Panc1 (cell line): ENCODE results near the gene LARP1. TPM values are rescaled to one million over a fixed set of nuclear protein-coding genes. Genes with fewer than 3 reads are reported as not detected.

ENCODE experiments used
- ATAC-seq: fragments of 200-7000 bp; cut with Tn5 transposase; 2 replicates; pipeline ENCODE4 v1.9.1; 2020; ENCODE audit warnings: mild to moderate bottlenecking, moderate library complexity
- BruUV-seq: library from RNA; stranded (reverse); fragments of 400-500 nt; replicated peaks from 2 replicates; lab custom pipeline; 2021; lab: Mats Ljungman, UMichigan
- CTCF ChIA-PET: fragments of 300-600 bp; sonication (Branson Sonifier 250); formaldehyde crosslinking; loops from one replicate; lab custom pipeline; 2022; ENCODE audit warnings: antibody characterized with exemption; lab: Charles Lee
- POLR2A ChIA-PET: fragments of 300-600 bp; sonication (Branson Sonifier 250); formaldehyde crosslinking; loops from one replicate; lab custom pipeline; 2022; ENCODE audit warnings: antibody characterized with exemption; lab: Charles Lee
- DNase-seq: peaks from one replicate; pipeline ENCODE4 v3.0.0-alpha.2; 2010; ENCODE audit warnings: low read depth, low spot score
- H3K27ac ChIP-seq: 2 replicates; pipeline ENCODE4 v1.5.1; 2011; ENCODE audit warnings: mild to moderate bottlenecking, low read length, inconsistent platforms
- H3K27me3 ChIP-seq: fragments of 200-500 bp; sonication (Bioruptor generic); 2 replicates; pipeline ENCODE4 v1.6.0; 2014; ENCODE audit warnings: low read length, inconsistent platforms; ENCODE audit not compliant: control insufficient read depth, insufficient read depth
- H3K36me3 ChIP-seq: fragments of 200-500 bp; sonication (Bioruptor generic); 2 replicates; pipeline ENCODE4 v1.5.1; 2014; ENCODE audit warnings: inconsistent platforms, mild to moderate bottlenecking, low read length, moderate library complexity; ENCODE audit not compliant: control insufficient read depth, insufficient read depth
- H3K4me1 ChIP-seq: 2 replicates; pipeline ENCODE4 v1.5.1; 2011; ENCODE audit warnings: inconsistent platforms, mild to moderate bottlenecking, low read length, moderate library complexity; ENCODE audit not compliant: control insufficient read depth, insufficient read depth
- H3K4me3 ChIP-seq, 2 experiments: 2 replicates each; pipeline ENCODE4 v1.5.1; 2011 to 2012; ENCODE audit warnings: low read depth in 2 of 2, low read length in 2 of 2, mild to moderate bottlenecking in 2 of 2, inconsistent platforms in 1 of 2, moderate library complexity in 1 of 2
- H3K9me3 ChIP-seq: fragments of 200-500 bp; sonication (Bioruptor generic); 2 replicates; pipeline ENCODE4 v1.5.1; 2014; ENCODE audit warnings: low read depth, mild to moderate bottlenecking, inconsistent platforms, low read length, moderate library complexity; ENCODE audit not compliant: control insufficient read depth, insufficient read depth
- CTCF ChIP-seq: fragments of 450-650 bp; IDR thresholded peaks from 2 replicates; pipeline ENCODE4 v1.5.1; 2017; ENCODE audit warnings: mild to moderate bottlenecking
- POLR2AphosphoS5 ChIP-seq: IDR thresholded peaks from 2 replicates; pipeline ENCODE4 v1.6.1; 2012; ENCODE audit warnings: mild to moderate bottlenecking, low read depth, low read length, moderate library complexity
- REST ChIP-seq, 2 experiments: IDR thresholded peaks; 2 replicates each; pipeline ENCODE4 v1.6.1; 2011 to 2012; ENCODE audit warnings: low read depth in 2 of 2, control low read depth in 1 of 2, low read length in 1 of 2, mild to moderate bottlenecking in 1 of 2, moderate library complexity in 1 of 2; ENCODE audit not compliant: insufficient read depth in 1 of 2
- SIN3A ChIP-seq: IDR thresholded peaks from 2 replicates; pipeline ENCODE4 v1.6.1; 2012; ENCODE audit warnings: low read depth, mild to moderate bottlenecking, low read length, moderate library complexity, borderline replicate concordance; ENCODE audit not compliant: insufficient read depth
- TCF7L2 ChIP-seq: IDR thresholded peaks from 2 replicates; pipeline ENCODE4 v1.6.1; 2011; ENCODE audit warnings: mild to moderate bottlenecking, low read depth, low read length, inconsistent platforms
- in situ Hi-C: cut with HindIII; loops from 2 replicates; pipeline ENCODE4 v1.10.0; 2016; ENCODE audit warnings: low sequenced_read_pairs, low pct_unique_long_range_greater_than_20kb
- intact Hi-C: fragments of 100-400 bp; cut with micrococcal nuclease; formaldehyde crosslinking; loops from one replicate; pipeline ENCODE4 v1.10.0; 2022; ENCODE audit not compliant: unreplicated experiment
- total RNA-seq: library from RNA; stranded (reverse); gene quantifications from one replicate; pipeline ENCODE4 v1.2.1, GENCODE V29; 2021; ENCODE audit not compliant: unreplicated experiment

Gene LARP1
- total RNA-seq, 1 experiment from 2014 or later, result 325 TPM

DNA sequence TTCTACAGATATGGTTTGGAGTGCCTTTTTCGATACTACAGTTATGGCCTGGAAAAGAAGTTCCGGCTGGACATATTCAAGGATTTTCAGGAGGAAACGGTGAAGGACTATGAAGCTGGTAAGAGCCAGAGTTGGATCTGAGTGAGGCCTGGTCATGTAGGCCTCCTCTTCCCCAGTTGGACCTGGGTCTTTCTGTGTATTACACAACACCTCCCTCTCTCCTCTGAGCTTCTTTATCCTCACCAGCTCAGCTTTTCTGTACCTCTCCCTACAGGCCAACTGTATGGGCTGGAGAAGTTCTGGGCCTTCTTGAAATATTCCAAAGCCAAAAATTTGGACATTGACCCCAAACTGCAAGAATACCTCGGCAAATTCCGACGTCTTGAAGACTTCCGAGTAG lies 56.1 kb downstream of the LARP1 start:
- H3K4me1 ChIP-seq, result no peaks in the 10 kb centered on the region
- H3K27ac ChIP-seq, result no peak overlapping the region
- in situ Hi-C loops, result no loop called here
- intact Hi-C loops, result loop anchor here (5.0 kb wide), 1 partner anchor 159 kb away; no protein-coding TSS in a partner anchor
- H3K4me3 ChIP-seq, result no peak overlapping the region
- POLR2A ChIA-PET, result no interaction called here
- no TSS peak for BruUV-seq
- no peaks in the 10 kb centered on the region for H3K9me3 ChIP-seq
- DNase-seq, result no peak
- no peak for ATAC-seq
- CTCF ChIA-PET, result no interaction called here
- no peaks in the 10 kb centered on the region for H3K27me3 ChIP-seq
- TF ChIP-seq POLR2AphosphoS5 (no peak), REST (IDR thresholded peaks at IDR 0.05; ENCODE audit: insufficient read depth in 1 of 2, low read depth in 2 of 2, low read length in 1 of 2) (no peak)
- H3K36me3 ChIP-seq, result peaks cover 33% of the 10 kb centered on the region

- intact Hi-C loops (loop anchor here (5.0 kb wide), 1 partner anchor 160 kb away; no protein-coding TSS in a partner anchor), in situ Hi-C loops (no loop called here)
- no peaks in the 10 kb centered on the region for H3K27me3 ChIP-seq
- H3K27ac ChIP-seq, result no peak overlapping the region
- CTCF ChIA-PET, result no interaction called here
- no TSS peak for BruUV-seq
- H3K9me3 ChIP-seq, result no peaks in the 10 kb centered on the region
- peaks cover 36% of the 10 kb centered on the region for H3K36me3 ChIP-seq
- TF ChIP-seq TCF7L2 (no peak), CTCF (peak; percentile 92)
- ATAC-seq (peak; percentile 75), DNase-seq (no peak)
- POLR2A ChIA-PET, result no interaction called here
- no peaks in the 10 kb centered on the region for H3K4me1 ChIP-seq
- H3K4me3 ChIP-seq, result no peak overlapping the region
Observed at GRCh38 chr5:154811653-154812465, 56.7 kb downstream of the LARP1 start.

DNA sequence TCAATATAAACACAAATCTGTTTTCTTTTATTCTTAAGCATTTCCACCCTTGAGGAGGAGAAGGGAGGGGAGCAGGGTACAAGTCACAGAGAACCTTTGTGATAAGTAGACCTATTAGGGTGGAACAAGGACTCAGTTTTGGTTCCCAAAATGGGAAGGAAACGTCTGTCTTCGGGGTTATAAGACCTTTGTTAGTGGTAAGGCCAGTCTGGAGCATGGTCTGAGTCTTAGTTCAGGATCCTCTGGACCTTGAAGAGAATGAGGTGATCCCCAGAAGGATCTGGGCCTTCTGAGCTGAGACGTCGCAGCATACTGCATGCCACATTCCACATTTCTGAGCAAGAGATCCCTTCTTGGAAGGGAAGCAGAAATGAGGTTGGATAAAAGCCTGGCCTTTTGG lies 58.0 kb downstream of the LARP1 start:
- intact Hi-C loops, result loop anchor here (5.0 kb wide), 1 partner anchor 161 kb away; no protein-coding TSS in a partner anchor
- TF ChIP-seq CTCF, result no peak
- TF ChIP-seq POLR2AphosphoS5, result no peak
- no peak for TF ChIP-seq REST (IDR thresholded peaks at IDR 0.05; ENCODE audit: insufficient read depth in 1 of 2, low read depth in 2 of 2, low read length in 1 of 2)
- no peak for TF ChIP-seq TCF7L2
- TF ChIP-seq SIN3A, result no peak

More for the DNA sequence above, 58.0 kb downstream of the LARP1 start:
- BruUV-seq, result no TSS peak
- DNase-seq (no peak), ATAC-seq (no peak)
- ChIA-PET POLR2A (no interaction called here), CTCF (no interaction called here)
- Histone ChIP-seq H3K27me3 (no peaks in the 10 kb centered on the region), H3K36me3 (peaks cover 37% of the 10 kb centered on the region), H3K4me1 (no peaks in the 10 kb centered on the region), H3K4me3 (no peak overlapping the region), H3K27ac (no peak overlapping the region), H3K9me3 (no peaks in the 10 kb centered on the region)
- in situ Hi-C loops, result no loop called here
